ENCODE data around the gene ROR1. TPM values are rescaled to one million over a fixed set of nuclear protein-coding genes. Genes with fewer than 3 reads are reported as not detected.

Gene ROR1
- total and polyA plus RNA-seq, 8 donors, result 25.5 to 95.8 (median 83.0) TPM

- TF ChIP-seq CTCF (IDR thresholded peaks at IDR 0.05), result no peak
- Histone ChIP-seq H3K4me1 (no peaks in the 10 kb centered on the region), H3K27me3 (no peaks in the 10 kb centered on the region), H3K27ac (no peak overlapping the region), H3K4me3 (no peak overlapping the region), H3K9me3 (no peaks in the 10 kb centered on the region), H3K36me3 (no peaks in the 10 kb centered on the region)
- intact Hi-C loops (cut with DNase I), result no loop called here
- DNase-seq, result no peak
- ATAC-seq, result no peak
Observed at GRCh38 chr1:64228167-64228957, 454.5 kb downstream of the ROR1 start.

GRCh38 chr1:64229307-64229706 is 455.5 kb downstream of the ROR1 start:
- Histone ChIP-seq H3K4me1 (no peaks in the 10 kb centered on the region), H3K4me3 (no peak overlapping the region), H3K36me3 (no peaks in the 10 kb centered on the region), H3K9me3 (no peaks in the 10 kb centered on the region), H3K27me3 (no peaks in the 10 kb centered on the region), H3K27ac (no peak overlapping the region)
- DNase-seq (no peak), ATAC-seq (no peak)
- intact Hi-C loops (cut with DNase I), result no loop called here
- TF ChIP-seq CTCF (IDR thresholded peaks at IDR 0.05), result no peak

Other genes starting within 250 kb of the ROR1 start
- gene PGM1, start 180.6 kb upstream of the ROR1 start, total RNA-seq, result 10 to 100 TPM; 46.0 to 65.6 TPM
- gene PGM1, start 180.6 kb upstream of the ROR1 start, polyA plus RNA-seq (ENCODE audit: insufficient read length in 6 of 6), result 10 to 100 TPM; 39.3 to 45.8 (median 41.7) TPM